SW480 (cell line): ENCODE results near the gene PADI6.

Experiments
- DNase-seq: peaks from one replicate; pipeline ENCODE4 v3.0.0-alpha.2; 2016; ENCODE audit warnings: low spot score

Gene PADI6

DNA sequence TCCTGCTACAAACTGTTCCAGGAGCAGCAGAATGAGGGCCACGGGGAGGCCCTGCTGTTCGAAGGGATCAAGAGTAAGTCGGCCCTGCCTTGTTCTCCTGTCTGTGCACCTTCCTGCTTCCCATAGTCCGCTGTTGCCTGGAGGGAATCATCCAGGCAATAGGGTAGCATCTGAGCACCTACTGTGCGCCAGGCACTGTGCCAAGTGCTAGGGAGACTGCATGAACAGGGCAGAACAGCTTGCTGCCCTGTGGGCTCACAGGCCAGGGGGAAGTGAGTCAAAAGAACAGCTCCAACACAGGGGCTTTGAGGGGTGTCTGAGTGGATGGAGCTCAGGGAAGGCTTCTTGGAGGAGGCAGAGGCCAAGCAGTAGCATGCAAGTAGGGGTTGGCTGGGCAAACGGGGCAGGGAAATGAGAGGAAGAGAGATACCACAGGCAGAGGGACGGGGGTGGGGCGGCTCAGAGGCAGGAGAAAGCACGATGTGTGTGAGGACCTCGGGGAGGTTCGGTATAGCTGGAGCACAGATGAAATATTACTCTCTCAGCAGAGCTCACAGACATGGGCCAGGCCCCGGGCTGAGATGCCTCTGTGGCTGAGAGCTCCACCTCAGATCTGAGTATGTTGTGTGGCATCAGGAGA is 15.5 kb upstream of the PADI6 start:
- no peak for DNase-seq

DNA sequence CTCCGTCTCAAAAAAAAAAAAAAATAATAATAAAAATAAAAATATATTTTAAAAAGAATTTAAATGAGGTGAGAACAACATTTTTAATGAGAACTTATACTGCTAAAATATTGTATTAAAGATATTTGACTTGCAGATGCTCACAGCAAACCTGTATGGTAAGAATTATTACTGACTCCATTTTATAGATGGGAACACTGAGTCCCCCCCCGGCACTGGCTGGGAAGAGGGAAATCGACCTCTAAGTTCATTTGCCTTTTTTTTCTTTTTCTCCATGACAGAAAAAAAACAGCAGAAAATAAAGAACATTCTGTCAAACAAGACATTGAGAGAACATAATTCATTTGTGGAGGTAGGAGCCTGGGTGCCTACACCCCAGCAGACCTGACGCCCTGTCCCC is 13.4 kb upstream of the PADI6 start:
- DNase-seq, result no peak

DNA sequence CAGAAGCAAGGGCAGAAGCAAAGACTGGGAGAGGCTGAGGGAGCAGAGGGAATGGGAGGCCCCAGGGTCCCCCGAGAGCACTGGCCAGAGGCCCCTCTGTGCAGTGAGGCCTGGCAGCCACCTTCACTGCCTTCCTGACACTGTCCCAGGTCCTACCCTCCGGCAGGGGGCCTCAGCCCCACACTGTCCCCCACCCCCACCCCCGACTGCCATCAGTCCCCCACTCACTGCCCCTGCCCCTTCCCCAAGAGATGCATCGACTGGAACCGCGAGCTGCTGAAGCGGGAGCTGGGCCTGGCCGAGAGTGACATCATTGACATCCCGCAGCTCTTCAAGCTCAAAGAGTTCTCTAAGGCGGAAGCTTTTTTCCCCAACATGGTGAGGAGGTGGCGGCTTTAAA is 13.0 kb upstream of the PADI6 start:
- DNase-seq, result no peak

DNA sequence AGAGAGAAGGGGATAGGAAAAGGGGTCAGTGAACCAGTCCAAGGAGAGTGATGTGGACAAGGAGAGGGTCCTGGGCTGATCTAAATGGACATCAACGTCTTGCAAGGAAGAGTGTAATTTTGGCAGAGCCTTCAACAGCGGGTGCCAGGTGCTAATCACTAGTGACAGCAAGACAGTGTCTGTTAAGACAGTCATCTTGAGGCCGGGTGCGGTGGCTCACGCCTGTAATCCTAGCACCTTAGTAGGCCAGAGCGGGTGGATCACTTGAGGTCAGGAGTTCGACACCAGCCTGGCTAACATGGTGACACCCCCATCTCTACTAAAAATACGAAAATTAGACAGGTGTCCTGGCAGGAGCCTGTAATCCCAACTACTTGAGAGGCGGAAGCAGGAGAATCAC is 12.2 kb upstream of the PADI6 start:
- no peak for DNase-seq

GRCh38 chr1:17360272-17360956 is 11.6 kb upstream of the PADI6 start:
- DNase-seq, result no peak

DNA sequence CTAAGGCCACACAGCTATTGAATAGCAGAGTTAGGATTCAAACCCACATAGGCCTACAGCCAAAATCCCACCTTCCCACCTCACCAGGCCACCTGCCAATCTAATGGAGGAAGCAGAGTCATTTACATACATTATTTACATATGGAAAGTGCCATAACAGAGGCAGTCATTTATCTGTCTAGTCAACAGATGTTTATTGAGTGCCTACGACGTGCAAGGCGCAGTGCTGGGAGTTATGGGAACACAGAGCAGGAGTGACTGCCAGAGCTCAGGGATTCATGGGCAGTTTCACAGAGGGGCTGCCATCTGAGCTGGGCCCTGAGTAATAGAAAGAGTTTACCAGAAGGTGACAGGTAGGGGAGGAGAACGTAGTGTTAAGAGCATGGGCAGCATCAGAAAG is 10.3 kb upstream of the PADI6 start:
- no peak for DNase-seq

- DNase-seq, result no peak
Measured at GRCh38 chr1:17363351-17363750, 8.6 kb upstream of the PADI6 start.

GRCh38 chr1:17363771-17364170 is 8.2 kb upstream of the PADI6 start:
- no peak for DNase-seq

DNA sequence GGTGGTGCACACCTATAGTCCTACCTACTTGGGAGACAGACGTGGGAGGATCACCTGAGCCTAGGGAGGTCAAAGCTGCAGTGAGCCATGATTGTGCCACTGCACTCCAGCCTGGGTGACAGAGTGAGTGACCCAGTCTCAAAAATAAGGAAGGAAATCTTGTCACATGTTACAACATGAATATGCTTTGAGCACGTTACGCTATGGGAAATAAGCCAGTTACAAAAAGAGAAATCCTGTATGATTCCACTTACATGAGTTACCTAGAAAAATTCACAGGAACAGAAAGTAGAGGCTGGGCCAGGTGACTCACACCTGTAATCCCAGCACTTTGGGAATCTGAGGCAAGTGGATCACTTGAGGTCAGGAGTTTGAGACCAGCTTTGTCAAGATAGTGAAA is 6.7 kb upstream of the PADI6 start:
- no peak for DNase-seq

DNA sequence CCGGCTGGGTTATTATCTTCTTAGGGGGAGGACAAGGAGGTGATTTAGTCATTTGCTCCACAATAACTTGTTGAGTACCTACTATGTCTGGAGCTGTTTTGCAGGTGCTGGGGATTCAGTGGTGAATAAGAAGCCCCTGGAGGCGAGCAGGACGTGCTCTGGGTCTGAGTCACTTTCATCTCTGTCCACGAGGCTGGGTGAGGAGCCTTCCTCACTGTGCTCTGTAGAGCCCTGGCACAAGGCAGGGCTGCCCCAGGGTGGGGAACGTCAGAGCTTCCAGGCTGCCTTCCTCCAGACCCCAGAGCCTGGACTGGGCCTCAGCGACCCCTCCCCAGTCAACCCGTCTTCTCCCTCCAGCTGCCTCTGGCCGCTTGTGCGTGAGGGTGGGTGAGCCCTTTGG is 2.5 kb upstream of the PADI6 start:
- DNase-seq, result no peak

- peak; percentile 52 for DNase-seq
Measured at GRCh38 chr1:17370618-17371017, 1.4 kb upstream of the PADI6 start.

GRCh38 chr1:17372955-17373354 is 959 bp downstream of the PADI6 start:
- DNase-seq, result no peak

GRCh38 chr1:17375651-17376050 is 3.7 kb downstream of the PADI6 start:
- no peak for DNase-seq

- DNase-seq, result no peak
Measured at GRCh38 chr1:17377325-17377953, 5.4 kb downstream of the PADI6 start.

GRCh38 chr1:17381161-17381560 is 9.2 kb downstream of the PADI6 start:
- DNase-seq, result no peak

DNA sequence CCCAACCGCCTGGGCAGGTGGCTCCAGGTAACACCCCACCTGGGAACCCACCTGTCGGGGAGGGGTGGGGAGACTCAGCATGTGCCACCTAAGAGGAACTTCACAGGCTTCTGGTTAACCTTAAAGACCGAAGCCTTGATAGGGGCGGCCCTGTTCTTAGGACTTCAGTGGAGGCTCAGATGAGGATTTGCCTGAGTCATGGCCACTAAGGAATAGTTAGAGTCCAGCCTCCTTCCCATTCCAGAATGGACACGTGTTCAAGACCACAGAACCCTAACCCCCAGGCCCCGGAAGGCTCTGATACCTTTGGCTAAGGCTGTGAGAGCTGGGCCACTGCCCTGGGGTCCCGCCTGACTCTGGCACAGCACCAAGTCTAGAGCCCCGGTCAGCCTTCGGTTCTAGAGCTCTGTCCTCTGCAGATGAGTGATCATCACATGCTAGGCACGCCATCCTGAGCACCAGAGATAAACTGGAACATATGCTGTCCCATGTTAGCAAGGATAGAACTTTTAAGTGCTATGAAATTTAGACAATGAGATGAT is 20.3 kb downstream of the PADI6 start:
- no peak for DNase-seq

DNA sequence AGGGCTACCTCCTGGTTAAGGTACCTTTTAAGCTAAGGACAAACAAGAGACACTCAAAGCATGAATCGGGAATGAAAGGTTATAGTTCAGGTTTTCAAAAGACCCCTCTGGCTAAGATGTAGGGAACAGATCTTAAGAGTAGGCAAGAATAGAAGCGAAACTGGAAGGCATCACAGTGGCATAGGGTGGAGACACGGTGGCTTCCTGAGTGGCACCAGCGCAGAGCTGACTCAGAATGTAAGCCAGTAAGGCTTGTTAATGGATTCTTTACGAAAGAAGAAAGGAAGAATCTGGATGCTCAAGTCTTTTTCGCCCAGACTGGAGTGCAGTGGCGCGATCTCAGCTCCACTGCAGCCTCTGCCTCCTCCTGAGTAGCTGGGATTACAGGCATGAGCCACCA is 21.2 kb downstream of the PADI6 start:
- no peak for DNase-seq

DNA sequence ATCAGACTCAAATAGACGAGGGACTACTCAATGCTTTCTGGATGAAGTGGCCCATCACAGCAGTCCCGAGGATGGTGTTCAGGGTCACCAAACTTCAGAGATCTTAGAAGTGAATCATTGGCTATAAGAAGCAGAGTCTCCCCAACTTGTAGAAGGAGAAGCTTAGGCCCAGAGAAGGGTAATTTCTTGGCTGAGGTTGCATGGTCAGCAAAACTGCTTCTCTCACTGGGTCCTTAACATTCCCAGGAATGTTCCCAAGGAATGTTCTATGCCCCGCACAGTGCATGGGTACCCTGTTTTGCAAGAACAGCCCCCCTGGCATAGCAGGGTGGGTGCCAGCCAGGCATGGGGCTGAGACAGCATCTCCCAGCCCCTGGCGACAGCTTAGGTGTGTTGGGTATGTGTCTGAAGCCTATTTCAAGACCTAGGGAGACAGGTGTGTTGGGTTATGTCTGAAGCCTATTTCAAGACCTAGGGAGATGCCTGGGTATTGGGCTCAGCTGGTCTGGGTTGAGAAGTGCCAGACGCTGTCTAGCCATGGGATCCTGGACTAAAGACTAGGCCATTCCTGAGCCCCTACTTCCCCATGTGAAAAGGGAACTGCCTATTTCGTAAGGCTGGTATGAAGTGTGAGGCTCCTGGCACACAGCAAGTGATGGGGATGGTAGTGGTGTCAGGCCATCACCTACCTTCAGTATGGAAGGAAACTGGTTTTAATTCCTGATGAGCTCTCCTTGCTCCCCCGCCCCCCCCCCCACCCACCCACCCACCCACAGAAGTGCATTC is 26.1 kb downstream of the PADI6 start:
- DNase-seq, result no peak

DNA sequence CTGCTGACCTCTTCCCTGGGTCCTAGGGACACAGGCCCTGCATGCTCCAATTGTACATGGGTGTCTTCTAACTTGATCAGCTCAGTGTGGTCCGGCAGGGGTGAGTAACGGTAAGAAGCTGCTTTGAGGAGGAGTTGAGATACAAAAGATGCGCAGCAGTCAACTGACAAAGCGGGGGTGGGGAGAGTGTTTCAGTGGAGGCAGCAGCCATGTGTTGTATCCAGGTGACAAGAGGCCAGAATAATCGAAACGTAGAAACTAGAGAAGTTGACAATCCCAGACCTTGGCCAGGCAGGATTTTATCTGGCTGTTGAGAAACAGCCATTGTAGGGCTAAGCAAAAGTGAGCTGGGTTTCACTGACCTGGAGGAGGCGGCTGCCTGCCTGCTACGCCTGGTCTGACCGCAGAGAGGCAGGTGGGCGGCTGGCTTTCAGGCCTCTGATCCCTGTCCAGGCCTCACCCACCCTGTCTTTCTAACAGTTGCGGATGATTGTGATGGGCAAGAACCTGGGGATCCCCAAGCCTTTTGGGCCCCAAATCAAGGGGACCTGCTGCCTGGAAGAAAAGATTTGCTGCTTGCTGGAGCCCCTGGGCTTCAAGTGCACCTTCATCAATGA is 28.8 kb downstream of the PADI6 start:
- DNase-seq, result no peak

DNA sequence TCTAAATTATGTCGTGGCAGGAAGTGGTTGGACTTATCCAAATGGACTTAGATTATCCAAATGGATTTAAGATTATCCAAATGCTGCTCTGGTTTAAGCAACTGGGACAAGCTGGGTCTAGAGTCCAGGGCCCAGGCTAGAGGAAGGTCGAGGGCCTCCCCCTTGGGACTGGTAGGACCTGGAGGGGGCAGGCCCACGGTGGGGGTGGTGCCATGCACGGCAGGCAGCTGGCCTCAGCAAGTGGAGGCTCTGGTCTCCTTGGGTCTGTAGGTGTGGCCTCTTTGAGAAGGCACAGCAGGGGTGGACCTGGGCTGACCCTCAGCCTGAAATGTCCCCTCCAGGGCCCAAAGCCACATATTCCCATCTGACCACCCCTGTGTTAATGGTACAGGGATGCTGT is 29.8 kb downstream of the PADI6 start:
- no peak for DNase-seq

DNA sequence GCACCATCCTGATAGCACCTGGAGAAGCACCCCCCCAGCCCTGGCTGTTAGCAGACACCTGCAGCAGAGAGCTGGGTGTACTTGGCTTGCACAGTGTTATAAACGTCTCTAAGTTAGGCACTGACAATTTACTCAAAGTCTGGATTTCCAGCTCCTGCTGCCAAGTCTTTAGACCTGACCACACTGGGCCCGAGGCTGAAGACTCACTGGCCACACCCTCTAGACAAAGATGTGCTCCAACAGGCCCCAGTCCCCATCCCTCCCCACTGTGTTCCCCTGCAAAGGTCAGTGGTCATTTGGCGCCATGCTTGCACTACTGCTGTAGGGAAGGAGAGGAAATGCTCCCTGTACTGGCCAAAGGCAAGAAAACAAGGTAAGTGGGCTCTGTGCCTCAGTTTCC is 31.1 kb downstream of the PADI6 start:
- DNase-seq, result no peak

DNA sequence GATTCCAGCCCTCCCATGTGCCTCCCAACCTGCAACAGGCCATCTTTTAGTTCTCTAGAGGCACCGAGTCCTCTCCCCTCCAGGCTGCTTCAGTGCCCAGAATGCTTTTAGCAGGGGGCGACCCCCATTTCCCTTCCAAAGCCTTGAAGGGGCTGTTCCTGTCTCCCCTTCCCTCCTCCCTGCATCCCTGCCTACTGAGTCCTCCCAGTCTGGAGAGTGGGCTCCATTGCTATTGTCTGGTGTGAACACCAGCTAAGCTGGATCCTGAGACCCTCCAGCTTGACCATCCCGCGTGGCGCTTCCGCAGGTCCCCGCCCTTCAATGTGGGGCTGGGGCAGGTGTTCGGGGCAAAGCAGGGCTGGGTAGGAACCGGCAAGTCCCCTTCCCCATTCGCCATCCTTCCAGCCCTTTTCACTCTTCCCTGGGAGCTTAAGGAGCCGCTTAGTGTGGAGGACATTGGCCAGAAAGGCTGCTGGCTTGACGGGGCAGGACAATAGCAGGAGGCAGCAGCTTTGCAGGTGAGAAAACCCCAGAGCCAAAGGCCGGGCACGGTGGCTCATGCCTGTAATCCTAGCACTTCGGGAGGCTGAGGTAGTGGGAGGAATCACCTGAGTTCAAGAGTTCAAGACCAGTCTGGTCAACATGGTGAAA is 32.2 kb downstream of the PADI6 start:
- no peak for DNase-seq
